Posterior cingulate gyrus (tissue), 11 donors: ENCODE results near the gene SLC35F3.

ENCODE experiments used
- DNase-seq, 10 donors: peaks; one replicate each; pipeline versions ENCODE4 v3.0.0 to v3.0.0-alpha.2; 2020 to 2021; ENCODE audit warnings: mixed read lengths in 3 of 10
- intact Hi-C: fragments of 100-400 bp; cut with DNase I; formaldehyde crosslinking; loops from one replicate; pipeline ENCODE4 v1.15.1; 2023

Gene SLC35F3

GRCh38 chr1:234213658-234214128, 309.2 kb downstream of the SLC35F3 start:
- no peak for DNase-seq
- intact Hi-C loops, result loop anchor here (5.0 to 10.0 kb wide), 2 partner anchors 59 to 99 kb away; no protein-coding TSS in a partner anchor

- intact Hi-C loops, result loop anchor here (5.0 to 10.0 kb wide), 2 partner anchors 60 to 98 kb away; no protein-coding TSS in a partner anchor
- DNase-seq, result peak; percentile 28 to 97 (median 72)
These were observed 309.8 kb downstream of the SLC35F3 start for GRCh38 chr1:234214129-234214910.

GRCh38 chr1:234214911-234215892, 310.7 kb downstream of the SLC35F3 start:
- intact Hi-C loops, result loop anchor here (5.0 to 10.0 kb wide), 2 partner anchors 60 to 97 kb away; no protein-coding TSS in a partner anchor
- DNase-seq, result peak in 4 of 10 donors; percentile 30 to 88 (median 82)

DNA sequence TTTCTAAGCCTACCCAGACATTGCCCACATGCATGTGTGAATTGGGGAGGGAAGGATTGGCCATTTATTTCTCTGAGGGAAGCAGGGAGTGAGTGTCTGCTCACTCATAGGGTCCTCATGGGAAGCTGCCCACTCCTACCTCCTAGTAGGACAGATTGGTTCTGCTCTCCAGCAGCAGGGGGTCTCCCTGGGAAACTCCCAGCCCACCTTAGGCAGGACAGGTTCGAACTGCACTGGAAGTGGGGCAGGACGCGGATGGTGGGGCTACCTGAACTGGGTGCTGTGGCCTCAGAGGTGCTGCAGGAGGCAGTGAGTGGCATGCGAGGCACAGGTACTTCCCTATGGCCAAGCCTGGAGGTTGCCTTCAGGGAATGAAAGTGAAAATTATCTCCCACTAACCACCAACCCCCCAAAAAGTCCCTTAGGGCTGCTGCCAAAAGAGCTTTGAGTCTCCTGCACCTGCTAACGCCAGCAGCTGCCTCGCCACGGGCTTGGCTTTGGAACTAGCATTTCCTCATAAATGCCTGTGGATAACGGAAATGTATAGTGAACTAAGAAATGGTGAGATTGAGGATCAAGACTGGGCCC, 311.7 kb downstream of the SLC35F3 start:
- no peak for DNase-seq
- intact Hi-C loops, result loop anchor here (10.0 kb wide), 1 partner anchor 61 kb away; no protein-coding TSS in a partner anchor

DNA sequence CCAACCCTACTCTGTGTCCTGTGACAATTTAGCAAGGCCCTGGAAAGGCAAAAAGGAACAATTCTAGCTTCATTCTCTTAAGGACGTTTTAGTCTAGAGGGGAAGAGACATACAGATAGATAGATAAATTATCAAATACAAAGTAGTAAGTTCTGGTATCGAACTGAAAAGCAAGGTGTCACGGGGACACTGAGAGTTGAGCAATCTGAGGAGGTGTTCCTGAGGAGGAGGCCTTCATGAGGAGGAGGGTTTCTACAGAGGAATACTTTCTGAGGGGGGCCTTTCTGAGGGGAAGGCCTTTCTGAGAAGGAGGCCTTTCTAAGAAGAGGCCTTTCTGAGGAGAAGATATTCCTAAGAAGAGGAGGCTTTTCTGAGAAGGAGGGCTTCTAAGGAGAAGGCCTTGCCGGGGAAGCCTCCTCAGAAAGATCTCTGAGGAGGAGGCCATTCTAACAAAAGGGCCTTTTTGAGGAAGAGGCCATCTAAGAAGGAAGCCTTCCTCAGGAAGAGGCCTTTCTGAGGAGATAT, 312.9 kb downstream of the SLC35F3 start:
- no peak for DNase-seq
- intact Hi-C loops, result loop anchor here (10.0 kb wide), 1 partner anchor 63 kb away; no protein-coding TSS in a partner anchor

- no peak for DNase-seq
- intact Hi-C loops, result loop anchor here (10.0 kb wide), 1 partner anchor 63 kb away; no protein-coding TSS in a partner anchor
These were observed 313.6 kb downstream of the SLC35F3 start for GRCh38 chr1:234218078-234218477.

- intact Hi-C loops, result loop anchor here (10.0 kb wide), 1 partner anchor 65 kb away; no protein-coding TSS in a partner anchor
- DNase-seq, result no peak
These were observed 315.2 kb downstream of the SLC35F3 start for GRCh38 chr1:234219711-234220110.

DNA sequence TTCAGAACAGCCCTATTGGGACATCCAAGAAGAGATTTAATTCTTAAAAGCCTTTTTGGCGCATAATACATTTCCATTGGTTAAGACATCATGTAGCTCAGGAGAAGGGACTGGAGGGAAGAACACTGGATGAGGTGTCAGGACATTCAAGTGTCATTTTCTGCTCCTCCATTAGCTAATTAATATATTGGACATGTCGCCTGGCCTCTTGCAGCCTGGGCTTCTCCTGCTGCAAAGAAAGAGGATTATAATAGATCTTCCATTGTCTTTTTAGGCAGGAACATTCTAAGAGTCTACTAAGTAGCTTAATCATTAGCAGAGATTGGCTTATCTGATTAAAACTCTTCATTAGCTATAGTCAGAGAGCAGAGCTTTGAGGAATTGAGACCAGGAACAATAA, 317.1 kb downstream of the SLC35F3 start:
- intact Hi-C loops, result no loop called here
- no peak for DNase-seq

- intact Hi-C loops, result no loop called here
- no peak for DNase-seq
These were observed 318.2 kb downstream of the SLC35F3 start for GRCh38 chr1:234222561-234223280.

GRCh38 chr1:234226113-234226818, 321.8 kb downstream of the SLC35F3 start:
- DNase-seq, result no peak
- intact Hi-C loops, result no loop called here

DNA sequence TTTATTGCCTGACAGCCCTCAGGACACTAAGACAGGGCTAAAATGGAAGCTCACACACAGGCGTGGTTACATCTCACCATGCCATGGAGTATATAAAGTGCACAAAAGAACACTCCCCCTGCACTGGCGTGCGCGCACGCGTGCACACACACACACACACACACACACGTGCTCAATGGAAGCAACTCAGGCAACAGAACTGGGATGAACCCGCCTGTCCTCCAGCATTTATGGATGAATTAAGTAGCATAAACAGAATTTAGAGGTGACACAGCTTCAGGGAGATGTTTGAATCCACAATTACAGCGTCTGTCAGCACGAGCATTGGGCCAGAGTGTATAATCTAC, 322.3 kb downstream of the SLC35F3 start:
- DNase-seq, result no peak
- intact Hi-C loops, result no loop called here

DNA sequence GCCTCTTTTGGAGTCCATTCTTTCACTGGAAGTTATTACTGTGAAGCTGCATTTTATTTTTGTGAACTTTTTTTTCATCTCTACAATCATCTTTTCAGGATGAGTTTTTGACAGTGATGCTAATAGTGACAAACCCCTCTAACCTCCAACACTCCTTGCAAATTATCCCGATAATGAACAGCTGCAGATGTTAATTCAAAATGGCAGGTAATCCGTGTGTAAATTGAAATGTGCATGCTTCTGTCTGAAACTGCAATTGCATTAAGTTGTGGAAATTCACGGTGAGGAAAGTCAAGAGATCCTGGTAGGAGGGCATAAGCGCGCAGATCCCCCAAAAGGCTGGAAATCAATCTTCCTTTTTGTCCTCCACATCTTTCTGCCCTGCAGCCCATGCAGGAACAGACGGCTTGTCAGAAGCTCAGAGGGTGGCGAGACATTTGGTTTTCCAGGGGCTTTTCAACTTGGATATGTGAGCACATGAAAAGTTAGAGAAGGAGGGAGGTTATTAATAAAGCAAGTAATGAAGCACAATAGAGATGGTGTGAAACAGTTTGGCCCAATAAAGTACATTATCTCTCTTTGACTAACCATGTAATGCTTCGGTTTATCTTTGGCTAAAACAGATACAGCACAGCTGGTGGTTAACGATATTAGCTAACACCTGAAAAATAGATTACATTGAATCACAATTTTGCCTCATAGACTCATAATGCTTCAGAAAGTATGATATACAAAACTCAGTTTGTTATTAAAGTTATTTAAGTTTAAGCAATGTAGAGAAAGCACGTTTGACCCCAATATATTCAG, 325.3 kb downstream of the SLC35F3 start:
- no peak for DNase-seq
- intact Hi-C loops, result no loop called here

DNA sequence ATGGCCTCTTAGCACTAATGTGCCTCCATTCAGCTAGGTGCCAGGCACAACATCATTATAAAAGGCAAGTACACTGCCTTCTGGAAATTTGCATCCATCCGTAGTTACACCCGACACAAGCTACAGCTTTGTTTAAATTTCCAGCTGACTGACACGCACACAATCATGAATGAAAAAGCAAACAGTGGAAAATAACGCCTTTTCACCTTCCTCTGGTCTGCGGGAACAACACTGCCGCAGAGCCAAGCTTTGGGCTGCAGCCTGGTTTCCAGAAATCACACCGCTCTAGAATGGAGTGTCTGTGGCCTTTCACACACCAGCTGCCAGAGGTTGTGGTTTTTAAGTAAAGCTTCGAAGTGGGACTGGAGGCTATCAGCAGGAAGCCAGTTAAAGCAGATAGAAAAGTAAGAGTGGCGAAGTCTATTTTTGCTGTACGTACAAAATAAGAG, 326.0 kb downstream of the SLC35F3 start:
- no peak for DNase-seq
- intact Hi-C loops, result no loop called here

DNA sequence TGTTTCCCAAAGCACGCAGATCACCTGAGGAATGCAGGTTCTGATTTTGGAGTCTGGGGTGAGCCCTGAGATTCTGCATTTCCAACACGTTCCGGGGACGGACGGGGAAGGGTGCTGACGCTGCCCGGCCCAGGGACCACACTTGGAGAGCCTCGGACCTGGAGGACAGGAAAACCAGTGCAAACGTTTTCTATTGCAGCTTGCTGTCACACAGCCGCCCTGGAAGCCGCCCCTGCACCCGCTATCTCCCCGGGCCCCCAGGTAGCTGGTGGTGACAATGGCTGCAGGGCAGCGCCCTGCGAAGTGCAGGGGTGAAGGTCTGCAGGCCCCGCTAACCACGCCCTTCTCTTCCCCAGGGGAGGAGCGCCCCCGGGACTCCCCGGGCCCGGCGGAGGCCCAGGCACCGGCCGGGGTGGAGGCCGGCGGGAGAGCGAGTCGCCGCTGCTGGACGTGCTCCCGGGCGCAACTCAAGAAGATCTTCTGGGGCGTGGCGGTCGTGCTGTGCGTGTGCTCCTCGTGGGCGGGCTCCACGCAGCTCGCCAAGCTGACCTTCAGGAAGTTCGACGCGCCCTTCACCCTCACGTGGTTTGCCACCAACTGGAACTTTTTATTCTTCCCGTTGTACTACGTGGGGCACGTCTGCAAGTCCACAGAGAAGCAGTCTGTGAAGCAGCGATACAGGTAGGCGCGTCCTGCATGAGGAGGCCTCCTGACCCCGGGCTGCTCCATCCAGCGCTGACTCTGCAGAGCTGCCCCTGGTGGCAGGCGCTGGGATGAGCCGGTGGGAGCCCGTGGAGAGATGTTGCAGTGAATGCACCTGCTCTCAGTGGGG, 326.8 kb downstream of the SLC35F3 start:
- intact Hi-C loops, result no loop called here
- DNase-seq, result peak in 2 of 10 donors; percentile 70 to 80

- no peak for DNase-seq
- intact Hi-C loops, result no loop called here
These were observed 327.4 kb downstream of the SLC35F3 start for GRCh38 chr1:234231893-234232276.

DNA sequence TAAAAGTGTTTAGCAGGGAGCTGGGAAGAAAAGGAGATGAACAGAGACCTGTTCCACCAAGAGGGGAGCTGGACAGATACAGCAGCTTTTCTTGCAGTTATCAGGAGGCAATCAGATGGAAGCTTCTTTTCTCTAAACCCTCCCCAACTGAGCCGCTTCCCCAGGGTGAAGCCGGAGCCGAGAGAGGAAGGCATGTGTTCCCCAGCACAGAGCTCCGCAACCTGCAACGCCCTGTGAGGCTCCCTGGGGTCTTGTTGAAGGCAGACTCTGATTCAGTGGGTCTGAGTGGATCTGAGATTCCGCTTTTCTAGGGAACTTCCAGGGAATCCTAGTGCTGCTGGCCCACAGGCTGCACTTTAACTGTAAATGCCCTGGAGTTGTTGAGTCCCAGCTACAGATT, 329.7 kb downstream of the SLC35F3 start:
- intact Hi-C loops, result no loop called here
- DNase-seq, result no peak

- no peak for DNase-seq
- intact Hi-C loops, result no loop called here
These were observed 331.0 kb downstream of the SLC35F3 start for GRCh38 chr1:234235434-234235881.
